Coronary artery (tissue), 2 donors: ENCODE measurements around the gene CAMSAP1.
"Not testable (repeated sequence)": the region's sequence is repeated elsewhere in the genome, so short reads cannot be mapped to it uniquely, and the experiment has no call there.

Source experiments
- DNase-seq: peaks from one replicate; pipeline ENCODE4 v3.0.0-alpha.2; 2017; ENCODE audit warnings: low spot score
- H3K27ac ChIP-seq, 2 donors: fragments of 200-600 bp; sonication (generic); one replicate each; pipeline ENCODE4 v1.5.1; 2016 to 2019
- H3K4me3 ChIP-seq: fragments of 200-600 bp; sonication (generic); 2 replicates; pipeline ENCODE4 v1.5.1; 2016; ENCODE audit warnings: mild to moderate bottlenecking, moderate library complexity
- TF ChIP-seq, protein P1 (sequence below): fragments of 200-600 bp; sonication (generic); IDR thresholded peaks from one replicate; pipeline ENCODE4 v1.5.1; 2019; ENCODE audit warnings: antibody characterized with exemption

CAMSAP1 gene

DNA sequence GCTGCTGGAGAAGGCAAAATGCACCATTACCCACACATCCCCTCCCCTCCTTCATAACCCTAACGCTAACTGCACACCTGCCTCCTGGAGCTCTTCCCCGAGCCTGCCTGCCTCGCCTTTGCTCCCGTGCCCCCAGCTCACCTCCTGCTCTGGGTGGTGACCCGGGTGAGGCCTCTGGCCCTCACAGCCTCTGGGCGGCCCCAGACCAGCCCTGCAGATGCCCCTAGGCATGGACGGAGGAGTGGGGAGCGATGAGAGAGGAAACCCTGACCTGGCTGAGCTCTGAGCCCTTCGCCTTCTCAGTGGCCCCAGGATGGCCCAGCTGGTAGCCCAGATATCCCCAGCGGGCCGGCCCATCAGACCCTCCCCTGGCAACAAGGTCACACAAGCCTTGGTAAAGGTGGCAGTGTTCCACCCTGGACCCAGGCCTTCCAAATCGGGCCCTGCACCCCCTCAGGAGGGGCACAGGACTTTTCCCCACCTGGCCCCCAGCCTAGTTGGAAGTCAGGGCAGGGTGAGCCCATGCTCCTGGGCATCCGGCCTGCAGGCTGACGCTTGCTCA lies 14.5 kb upstream of the CAMSAP1 start:
- no peak overlapping the region for H3K27ac ChIP-seq
- H3K4me3 ChIP-seq: no peak overlapping the region
- TF ChIP-seq, protein P1, sequence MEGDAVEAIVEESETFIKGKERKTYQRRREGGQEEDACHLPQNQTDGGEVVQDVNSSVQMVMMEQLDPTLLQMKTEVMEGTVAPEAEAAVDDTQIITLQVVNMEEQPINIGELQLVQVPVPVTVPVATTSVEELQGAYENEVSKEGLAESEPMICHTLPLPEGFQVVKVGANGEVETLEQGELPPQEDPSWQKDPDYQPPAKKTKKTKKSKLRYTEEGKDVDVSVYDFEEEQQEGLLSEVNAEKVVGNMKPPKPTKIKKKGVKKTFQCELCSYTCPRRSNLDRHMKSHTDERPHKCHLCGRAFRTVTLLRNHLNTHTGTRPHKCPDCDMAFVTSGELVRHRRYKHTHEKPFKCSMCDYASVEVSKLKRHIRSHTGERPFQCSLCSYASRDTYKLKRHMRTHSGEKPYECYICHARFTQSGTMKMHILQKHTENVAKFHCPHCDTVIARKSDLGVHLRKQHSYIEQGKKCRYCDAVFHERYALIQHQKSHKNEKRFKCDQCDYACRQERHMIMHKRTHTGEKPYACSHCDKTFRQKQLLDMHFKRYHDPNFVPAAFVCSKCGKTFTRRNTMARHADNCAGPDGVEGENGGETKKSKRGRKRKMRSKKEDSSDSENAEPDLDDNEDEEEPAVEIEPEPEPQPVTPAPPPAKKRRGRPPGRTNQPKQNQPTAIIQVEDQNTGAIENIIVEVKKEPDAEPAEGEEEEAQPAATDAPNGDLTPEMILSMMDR: no peak
- no peak for DNase-seq

DNA sequence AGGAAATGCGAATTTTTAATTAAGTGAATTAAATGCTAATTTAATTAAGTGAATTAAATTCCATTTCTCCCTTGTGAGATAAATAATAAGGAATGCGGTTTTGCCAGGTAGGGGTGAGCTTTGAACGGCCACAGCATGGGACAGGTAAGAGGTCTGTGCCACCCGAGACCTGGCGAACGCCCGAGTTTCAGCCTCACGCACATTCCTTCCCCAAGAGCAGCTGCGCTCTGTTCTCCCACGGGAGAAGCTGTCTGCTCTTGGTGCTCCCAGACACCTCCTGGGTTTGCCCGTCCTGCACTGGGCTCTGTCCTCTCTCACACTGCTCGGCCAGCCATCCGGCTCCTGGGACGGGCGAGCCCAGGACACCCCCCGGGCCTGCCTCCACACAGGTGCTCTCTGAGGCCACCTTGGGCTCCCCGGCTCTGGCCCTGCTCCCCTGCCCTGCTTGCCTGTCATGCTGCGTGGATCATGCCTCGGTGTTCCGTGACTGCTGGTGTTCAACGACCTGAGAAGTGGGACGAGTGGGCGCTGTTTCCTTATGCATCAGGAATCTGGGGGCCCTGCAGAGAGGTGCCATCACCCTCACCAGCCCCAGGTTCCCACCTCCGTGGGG lies 13.7 kb upstream of the CAMSAP1 start:
- no peak overlapping the region for H3K27ac ChIP-seq
- TF ChIP-seq, protein P1: no peak
- no peak overlapping the region for H3K4me3 ChIP-seq
- DNase-seq: no peak

GRCh38 chr9:135920256-135920930 lies 13.0 kb upstream of the CAMSAP1 start:
- H3K27ac ChIP-seq: no peak overlapping the region
- no peak for DNase-seq
- TF ChIP-seq, protein P1: no peak

DNA sequence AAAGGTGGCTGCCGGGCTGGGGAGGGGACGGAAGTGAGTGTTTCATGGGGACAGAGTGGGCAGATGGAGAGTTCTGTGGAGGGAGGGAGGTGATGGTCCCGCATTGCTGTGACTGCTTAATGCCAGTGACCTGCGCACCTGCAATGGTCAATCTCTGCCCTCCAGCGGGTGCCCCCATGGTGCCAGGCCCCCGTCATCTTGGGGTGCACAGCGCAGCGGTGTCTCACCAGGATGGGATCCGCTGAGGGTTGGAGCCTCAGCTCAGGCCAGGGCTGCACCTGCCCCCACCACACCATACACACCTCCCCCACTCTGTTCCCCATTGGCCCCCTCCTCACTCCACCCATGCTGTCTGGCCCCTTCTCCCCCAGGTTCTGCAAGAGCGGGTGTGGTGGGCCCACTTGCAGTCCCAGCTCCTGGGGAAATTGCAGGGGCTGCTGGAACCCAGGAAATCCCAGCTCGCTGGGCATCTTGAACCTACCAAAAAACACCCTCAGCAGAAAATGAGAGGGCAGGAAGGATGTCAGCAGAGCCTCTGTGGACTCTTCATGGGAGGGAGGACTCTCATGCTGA lies 12.1 kb upstream of the CAMSAP1 start:
- TF ChIP-seq, protein P1: no peak
- DNase-seq: no peak
- Histone ChIP-seq H3K4me3 (no peak overlapping the region), H3K27ac (no peak overlapping the region)

More at GRCh38 chr9:135920256-135920930, 13.0 kb upstream of the CAMSAP1 start:
- H3K4me3 ChIP-seq: no peak overlapping the region

GRCh38 chr9:135916227-135916626 lies 8.9 kb upstream of the CAMSAP1 start:
- H3K4me3 ChIP-seq, H3K27ac ChIP-seq, DNase-seq: not testable (repeated sequence)

DNA sequence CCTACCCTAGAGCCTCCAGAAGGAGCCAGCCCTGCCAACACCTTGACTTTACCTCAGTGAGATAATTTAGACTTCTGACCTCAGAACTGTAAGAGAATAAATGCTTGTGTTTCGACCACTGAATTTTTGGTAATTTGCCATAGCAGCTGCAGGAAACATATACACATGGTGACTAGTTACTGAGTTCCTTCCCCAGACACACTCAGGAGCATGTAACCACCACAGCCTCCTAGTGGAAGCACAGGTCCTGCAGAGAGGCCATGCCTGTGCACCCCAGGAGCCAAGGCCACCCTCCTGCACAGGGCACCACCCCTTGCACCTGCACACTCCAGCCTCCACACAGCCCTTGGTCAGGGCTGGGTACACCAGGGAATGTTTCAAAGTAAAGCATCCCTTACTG lies 7.6 kb upstream of the CAMSAP1 start:
- no peak for DNase-seq
- TF ChIP-seq, protein P1: no peak
- no peak overlapping the region for H3K4me3 ChIP-seq
- no peak overlapping the region for H3K27ac ChIP-seq

- not testable (repeated sequence) for H3K27ac ChIP-seq, H3K4me3 ChIP-seq, DNase-seq
Observed at GRCh38 chr9:135911233-135911632, 3.9 kb upstream of the CAMSAP1 start.

DNA sequence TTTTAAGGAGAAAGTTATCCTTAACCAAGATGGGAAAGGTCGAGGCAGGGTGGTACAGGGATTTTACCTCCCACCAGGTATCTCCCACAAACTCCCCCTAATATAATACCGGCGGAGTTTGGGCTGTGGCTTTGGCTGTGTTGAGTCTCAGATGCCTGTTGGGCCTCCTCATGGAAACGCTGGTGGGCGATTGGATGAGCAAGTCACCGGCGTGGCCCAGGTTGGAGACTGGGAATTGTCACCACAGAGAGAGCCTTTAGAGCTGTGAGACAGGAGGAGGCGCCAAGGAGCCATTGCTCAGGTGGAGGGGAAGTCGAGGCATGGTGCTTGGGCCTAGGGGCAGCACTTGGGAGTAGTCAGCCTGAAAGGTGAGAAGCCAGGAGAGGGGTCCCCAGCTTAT lies 3.4 kb upstream of the CAMSAP1 start:
- DNase-seq: no peak
- H3K27ac ChIP-seq: no peak overlapping the region
- H3K4me3 ChIP-seq: no peak overlapping the region
- TF ChIP-seq, protein P1: no peak
